Neutrophil (primary cell): ENCODE measurements around the gene F12.

Source experiments
- H3K27ac ChIP-seq: fragments of 200-600 bp; sonication (generic); 2 replicates; pipeline ENCODE4 v1.5.1; 2016; ENCODE audit warnings: mild to moderate bottlenecking, moderate library complexity
- H3K27me3 ChIP-seq: fragments of 200-600 bp; sonication (generic); 2 replicates; pipeline ENCODE4 v1.6.0; 2016; ENCODE audit warnings: mild to moderate bottlenecking
- H3K36me3 ChIP-seq: fragments of 200-600 bp; sonication (generic); 2 replicates; pipeline ENCODE4 v1.5.1; 2017
- H3K4me1 ChIP-seq, 2 experiments: fragments of 200-600 bp in 1 of 2; sonication (generic) in 1 of 2; 1 replicate in 1 of 2; 2 replicates in 1 of 2; pipeline versions ENCODE4 v1.5.1 to v1.6.1; 2013 to 2016; ENCODE audit warnings: low read depth in 1 of 2, low read length in 1 of 2, mild to moderate bottlenecking in 1 of 2, moderate library complexity in 1 of 2; ENCODE audit not compliant: control insufficient read depth in 1 of 2, insufficient read depth in 1 of 2
- H3K4me3 ChIP-seq, 2 experiments: fragments of 200-600 bp in 1 of 2; sonication (generic) in 1 of 2; 1 replicate in 1 of 2; 2 replicates in 1 of 2; pipeline ENCODE4 v1.5.1; 2013 to 2016; ENCODE audit warnings: low read depth in 1 of 2, low read length in 1 of 2, mild to moderate bottlenecking in 1 of 2, moderate library complexity in 1 of 2
- H3K9me3 ChIP-seq: fragments of 200-600 bp; sonication (generic); 2 replicates; pipeline ENCODE4 v1.5.1; 2016
- TF ChIP-seq, protein P1 (sequence below): fragments of 200-600 bp; sonication (generic); IDR thresholded peaks from 2 replicates; pipeline ENCODE4 v1.5.1; 2016; ENCODE audit warnings: antibody characterized with exemption

The F12 gene

GRCh38 chr5:177397875-177398390, 11.4 kb downstream of the F12 start:
- Histone ChIP-seq H3K4me1 (peaks cover 27 to 32% of the 10 kb centered on the region in 2 experiments), H3K9me3 (no peaks in the 10 kb centered on the region), H3K4me3 (no peak overlapping the region), H3K27me3 (peaks cover 54% of the 10 kb centered on the region), H3K27ac (no peak overlapping the region), H3K36me3 (no peaks in the 10 kb centered on the region)
- TF ChIP-seq, protein P1, sequence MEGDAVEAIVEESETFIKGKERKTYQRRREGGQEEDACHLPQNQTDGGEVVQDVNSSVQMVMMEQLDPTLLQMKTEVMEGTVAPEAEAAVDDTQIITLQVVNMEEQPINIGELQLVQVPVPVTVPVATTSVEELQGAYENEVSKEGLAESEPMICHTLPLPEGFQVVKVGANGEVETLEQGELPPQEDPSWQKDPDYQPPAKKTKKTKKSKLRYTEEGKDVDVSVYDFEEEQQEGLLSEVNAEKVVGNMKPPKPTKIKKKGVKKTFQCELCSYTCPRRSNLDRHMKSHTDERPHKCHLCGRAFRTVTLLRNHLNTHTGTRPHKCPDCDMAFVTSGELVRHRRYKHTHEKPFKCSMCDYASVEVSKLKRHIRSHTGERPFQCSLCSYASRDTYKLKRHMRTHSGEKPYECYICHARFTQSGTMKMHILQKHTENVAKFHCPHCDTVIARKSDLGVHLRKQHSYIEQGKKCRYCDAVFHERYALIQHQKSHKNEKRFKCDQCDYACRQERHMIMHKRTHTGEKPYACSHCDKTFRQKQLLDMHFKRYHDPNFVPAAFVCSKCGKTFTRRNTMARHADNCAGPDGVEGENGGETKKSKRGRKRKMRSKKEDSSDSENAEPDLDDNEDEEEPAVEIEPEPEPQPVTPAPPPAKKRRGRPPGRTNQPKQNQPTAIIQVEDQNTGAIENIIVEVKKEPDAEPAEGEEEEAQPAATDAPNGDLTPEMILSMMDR, result no peak

GRCh38 chr5:177396807-177397206, 12.6 kb downstream of the F12 start:
- Histone ChIP-seq H3K9me3 (no peaks in the 10 kb centered on the region), H3K4me3 (no peak overlapping the region), H3K27ac (no peak overlapping the region), H3K27me3 (peaks cover 43% of the 10 kb centered on the region), H3K4me1 (peaks cover 21 to 26% of the 10 kb centered on the region in 2 experiments), H3K36me3 (no peaks in the 10 kb centered on the region)
- TF ChIP-seq, protein P1, result no peak

- no peak overlapping the region for H3K4me3 ChIP-seq
- TF ChIP-seq, protein P1, result no peak
- H3K9me3 ChIP-seq, result no peaks in the 10 kb centered on the region
- no peak overlapping the region for H3K27ac ChIP-seq
- H3K27me3 ChIP-seq, result peaks cover 35% of the 10 kb centered on the region
- peaks cover 21 to 24% of the 10 kb centered on the region in 2 experiments for H3K4me1 ChIP-seq
- no peaks in the 10 kb centered on the region for H3K36me3 ChIP-seq
Observed at GRCh38 chr5:177396078-177396477, 13.3 kb downstream of the F12 start.

- Histone ChIP-seq H3K36me3 (no peaks in the 10 kb centered on the region), H3K9me3 (no peaks in the 10 kb centered on the region), H3K4me1 (peaks cover 38 to 44% of the 10 kb centered on the region in 2 experiments), H3K27ac (peak overlapping the region; percentile 69), H3K27me3 (peaks cover 14% of the 10 kb centered on the region), H3K4me3 (no peak overlapping the region)
- TF ChIP-seq, protein P1, result no peak
Observed at GRCh38 chr5:177393990-177394389, 15.4 kb downstream of the F12 start.

GRCh38 chr5:177393206-177393765, 16.1 kb downstream of the F12 start:
- Histone ChIP-seq H3K27ac (peak overlapping the region; percentile 69), H3K9me3 (no peaks in the 10 kb centered on the region), H3K4me1 (peaks cover 45 to 51% of the 10 kb centered on the region in 2 experiments), H3K27me3 (peaks cover 7% of the 10 kb centered on the region), H3K36me3 (no peaks in the 10 kb centered on the region), H3K4me3 (no peak overlapping the region)
- TF ChIP-seq, protein P1, result no peak
